ENCODE results near the gene LTB4R2. TPM values are rescaled to one million over a fixed set of nuclear protein-coding genes. Genes with fewer than 3 reads are reported as not detected.

Gene LTB4R2
- polyA plus RNA-seq, 1 experiment = 0.91 TPM

- peaks cover 12% of the 10 kb centered on the region for H3K27me3 ChIP-seq (ENCODE audit: control insufficient read depth, insufficient read depth, low read length)
- H3K9me3 ChIP-seq (ENCODE audit: control insufficient read depth, insufficient read depth, low read length) = peaks cover 3% of the 10 kb centered on the region; the same call in 1 of the 2 replicates
- H3K27ac ChIP-seq (ENCODE audit: low read depth, low read length) = no peak overlapping the region
- CTCF ChIA-PET = interaction anchor here (1.0 to 1.8 kb wide), 3 partner anchors 10 to 21 kb away, joined by 3 to 11 read pairs (median 5); no protein-coding TSS in a partner anchor
- TF ChIP-seq CTCF (IDR thresholded peaks at IDR 0.05; ENCODE audit: low read depth, low read length) = no peak
- H3K4me3 ChIP-seq (ENCODE audit: low read depth, low read length) = no peak overlapping the region
- DNase-seq (ENCODE audit: low read depth, low spot score) = no peak
- POLR2A ChIA-PET = interaction anchor here (0.6 to 0.7 kb wide), 2 partner anchors 23 to 26 kb away, joined by 3 to 4 read pairs; no protein-coding TSS in a partner anchor
Observed at GRCh38 chr14:24355009-24355408, 45.1 kb downstream of the LTB4R2 start.

GRCh38 chr14:24356208-24356607 is 46.3 kb downstream of the LTB4R2 start:
- H3K4me3 ChIP-seq (ENCODE audit: low read depth, low read length) = no peak overlapping the region
- no peak for DNase-seq (ENCODE audit: low read depth, low spot score)
- CTCF ChIA-PET = interaction anchor here (0.7 to 1.8 kb wide), 3 partner anchors 9 to 24 kb away, joined by 3 to 11 read pairs (median 5); no protein-coding TSS in a partner anchor
- peaks cover 8% of the 10 kb centered on the region for H3K27me3 ChIP-seq (ENCODE audit: control insufficient read depth, insufficient read depth, low read length)
- no peak for TF ChIP-seq CTCF (IDR thresholded peaks at IDR 0.05; ENCODE audit: low read depth, low read length)
- POLR2A ChIA-PET = interaction anchor here (0.6 kb wide), 1 partner anchor 76 kb away, joined by 7 read pairs; no protein-coding TSS in a partner anchor
- peaks cover 3% of the 10 kb centered on the region; the same call in 1 of the 2 replicates for H3K9me3 ChIP-seq (ENCODE audit: control insufficient read depth, insufficient read depth, low read length)
- no peak overlapping the region for H3K27ac ChIP-seq (ENCODE audit: low read depth, low read length)

GRCh38 chr14:24360281-24360680 is 50.3 kb downstream of the LTB4R2 start:
- no peak for TF ChIP-seq CTCF (IDR thresholded peaks at IDR 0.05; ENCODE audit: low read depth, low read length)
- no peak for DNase-seq (ENCODE audit: low read depth, low spot score)
- Histone ChIP-seq H3K4me3 (ENCODE audit: low read depth, low read length) (no peak overlapping the region), H3K27ac (ENCODE audit: low read depth, low read length) (no peak overlapping the region), H3K27me3 (ENCODE audit: control insufficient read depth, insufficient read depth, low read length) (peaks cover 6% of the 10 kb centered on the region), H3K9me3 (ENCODE audit: control insufficient read depth, insufficient read depth, low read length) (peaks cover 3% of the 10 kb centered on the region; the same call in 1 of the 2 replicates)
- CTCF ChIA-PET = interaction anchor here (0.7 to 6.8 kb wide), 3 partner anchors 28 to 73 kb away, joined by 3 to 65 read pairs (median 4); no protein-coding TSS in a partner anchor
- POLR2A ChIA-PET = no interaction called here

GRCh38 chr14:24361326-24361725 is 51.4 kb downstream of the LTB4R2 start:
- CTCF ChIA-PET = interaction anchor here (1.0 to 6.8 kb wide), 7 partner anchors 15 to 75 kb away, joined by 3 to 65 read pairs (median 7); partner anchors contain the start of gene CIDEB
- no peak overlapping the region for H3K27ac ChIP-seq (ENCODE audit: low read depth, low read length)
- POLR2A ChIA-PET = no interaction called here
- no peak for DNase-seq (ENCODE audit: low read depth, low spot score)
- H3K9me3 ChIP-seq (ENCODE audit: control insufficient read depth, insufficient read depth, low read length) = peaks cover under 1% of the 10 kb centered on the region; the same call in 1 of the 2 replicates
- no peak overlapping the region for H3K4me3 ChIP-seq (ENCODE audit: low read depth, low read length)
- H3K27me3 ChIP-seq (ENCODE audit: control insufficient read depth, insufficient read depth, low read length) = peaks cover 6% of the 10 kb centered on the region
- no peak for TF ChIP-seq CTCF (IDR thresholded peaks at IDR 0.05; ENCODE audit: low read depth, low read length)

Small RNAs within 50 kb of the gene (small RNA-seq; reads per million reads assigned to genes)
- not detected for gene RF00026 (ENCODE audit: insufficient read length, low read depth)

Other genes starting within 250 kb of the LTB4R2 start
- gene CPNE6, start 238.6 kb upstream of the LTB4R2 start, polyA plus RNA-seq (2011; rRNA removed) = not detected in 2 replicates
- 47.0 and 59.9 TPM in 2 replicates for gene PCK2, start 215.8 kb upstream of the LTB4R2 start, polyA plus RNA-seq (2011; rRNA removed)
- gene DCAF11, start 195.4 kb upstream of the LTB4R2 start, polyA plus RNA-seq (2011; rRNA removed) = 29.7 and 32.5 TPM in 2 replicates
- 0.41 and 0.46 TPM in 2 replicates for gene NRL, start 195.2 kb upstream of the LTB4R2 start, polyA plus RNA-seq (2011; rRNA removed)
- gene FITM1, start 179.5 kb upstream of the LTB4R2 start, polyA plus RNA-seq (2011; rRNA removed) = 0.07 TPM in 1 of 2 replicates, not detected in the other
- 80.0 and 94.9 TPM in 2 replicates for gene PSME1, start 173.9 kb upstream of the LTB4R2 start, polyA plus RNA-seq (2011; rRNA removed)
- gene EMC9, start 168.5 kb upstream of the LTB4R2 start, polyA plus RNA-seq (2011; rRNA removed) = 4.4 and 6.3 TPM in 2 replicates
- gene PSME2, start 163.5 kb upstream of the LTB4R2 start, polyA plus RNA-seq (2011; rRNA removed) = 191 and 208 TPM in 2 replicates
- 7.4 and 14.4 TPM in 2 replicates for gene RNF31, start 162.6 kb upstream of the LTB4R2 start, polyA plus RNA-seq (2011; rRNA removed)
- 48.4 and 55.1 TPM in 2 replicates for gene IRF9, start 148.9 kb upstream of the LTB4R2 start, polyA plus RNA-seq (2011; rRNA removed)
- gene REC8, start 138.1 kb upstream of the LTB4R2 start, polyA plus RNA-seq (2011; rRNA removed) = 1.5 and 2.5 TPM in 2 replicates
- gene IPO4, start 121.3 kb upstream of the LTB4R2 start, polyA plus RNA-seq (2011; rRNA removed) = 15.2 and 20.9 TPM in 2 replicates
- gene TM9SF1, start 114.7 kb upstream of the LTB4R2 start, polyA plus RNA-seq (2011; rRNA removed) = 41.7 and 44.9 TPM in 2 replicates
- gene TSSK4, start 104.4 kb upstream of the LTB4R2 start, polyA plus RNA-seq (2011; rRNA removed) = not detected in 2 replicates
- 48.0 and 55.7 TPM in 2 replicates for gene CHMP4A, start 96.7 kb upstream of the LTB4R2 start, polyA plus RNA-seq (2011; rRNA removed)
- 14.9 and 16.1 TPM in 2 replicates for gene MDP1, start 94.1 kb upstream of the LTB4R2 start, polyA plus RNA-seq (2011; rRNA removed)
- gene NEDD8, start 77.8 kb upstream of the LTB4R2 start, polyA plus RNA-seq (2011; rRNA removed) = 335 and 363 TPM in 2 replicates
- 89.2 and 95.6 TPM in 2 replicates for gene GMPR2, start 77.2 kb upstream of the LTB4R2 start, polyA plus RNA-seq (2011; rRNA removed)
- 38.2 and 38.4 TPM in 2 replicates for gene TINF2, start 67.5 kb upstream of the LTB4R2 start, polyA plus RNA-seq (2011; rRNA removed)
- gene TGM1, start 47.0 kb upstream of the LTB4R2 start, polyA plus RNA-seq (2011; rRNA removed) = 0.97 and 1.4 TPM in 2 replicates
- 17.9 and 24.7 TPM in 2 replicates for gene RABGGTA, start 38.5 kb upstream of the LTB4R2 start, polyA plus RNA-seq (2011; rRNA removed)
- 33.8 and 36.6 TPM in 2 replicates for gene DHRS1, start 10.4 kb upstream of the LTB4R2 start, polyA plus RNA-seq (2011; rRNA removed)
- gene NOP9, start 10.3 kb upstream of the LTB4R2 start, polyA plus RNA-seq (2011; rRNA removed) = 12.0 and 13.7 TPM in 2 replicates
- 0.31 and 0.48 TPM in 2 replicates for gene CIDEB, start 2.2 kb upstream of the LTB4R2 start, polyA plus RNA-seq (2011; rRNA removed)
- 0.98 and 1.2 TPM in 2 replicates for gene LTB4R, start 1.4 kb downstream of the LTB4R2 start, polyA plus RNA-seq (2011; rRNA removed)
- 0.04 TPM in 1 of 2 replicates, not detected in the other for gene ADCY4, start 24.9 kb downstream of the LTB4R2 start, polyA plus RNA-seq (2011; rRNA removed)
- 0.09 TPM in 1 of 2 replicates, not detected in the other for gene RIPK3, start 29.9 kb downstream of the LTB4R2 start, polyA plus RNA-seq (2011; rRNA removed)
- 35.7 and 42.0 TPM in 2 replicates for gene NFATC4, start 58.0 kb downstream of the LTB4R2 start, polyA plus RNA-seq (2011; rRNA removed)
- 10.4 and 10.5 TPM in 2 replicates for gene NYNRIN, start 88.9 kb downstream of the LTB4R2 start, polyA plus RNA-seq (2011; rRNA removed)
- gene CBLN3, start 119.5 kb downstream of the LTB4R2 start, polyA plus RNA-seq (2011; rRNA removed) = 1.8 and 2.3 TPM in 2 replicates
- 16.8 and 17.6 TPM in 2 replicates for gene KHNYN, start 119.8 kb downstream of the LTB4R2 start, polyA plus RNA-seq (2011; rRNA removed)
- gene SDR39U1, start 132.6 kb downstream of the LTB4R2 start, polyA plus RNA-seq (2011; rRNA removed) = 22.9 and 24.9 TPM in 2 replicates
- gene CMA1, start 198.1 kb downstream of the LTB4R2 start, polyA plus RNA-seq (2011; rRNA removed) = not detected in 2 replicates